ENCODE results near the gene GPHN.
A peak's percentile ranks its signal among the peaks of the same experiment; 100 is the strongest.

The GPHN gene

GRCh38 chr14:67167420-67168109, 659.6 kb downstream of the GPHN start:
- no peak for DNase-seq
- intact Hi-C loops (cut with DNase I): loop anchor here (5.0 to 10.0 kb wide), 2 partner anchors 120 to 187 kb away; partner anchors contain the start of gene ATP6V1D

- intact Hi-C loops (cut with DNase I): loop anchor here (5.0 to 10.0 kb wide), 2 partner anchors 119 to 187 kb away; partner anchors contain the start of gene ATP6V1D
- DNase-seq: no peak
Observed at GRCh38 chr14:67168110-67168441, 660.1 kb downstream of the GPHN start.

GRCh38 chr14:67170660-67171059, 662.7 kb downstream of the GPHN start:
- DNase-seq: no peak
- intact Hi-C loops (cut with DNase I): no loop called here

- no peak for DNase-seq
- intact Hi-C loops (cut with DNase I): no loop called here
Observed at GRCh38 chr14:67172056-67172455, 664.1 kb downstream of the GPHN start.

GRCh38 chr14:67172520-67172919, 664.6 kb downstream of the GPHN start:
- no peak for DNase-seq
- intact Hi-C loops (cut with DNase I): no loop called here

GRCh38 chr14:67173719-67174118, 665.8 kb downstream of the GPHN start:
- intact Hi-C loops (cut with DNase I): no loop called here
- DNase-seq: no peak

GRCh38 chr14:67186172-67186768, 678.3 kb downstream of the GPHN start:
- intact Hi-C loops (cut with DNase I): no loop called here
- no peak for DNase-seq

GRCh38 chr14:67186789-67187584, 679.0 kb downstream of the GPHN start:
- intact Hi-C loops (cut with DNase I): no loop called here
- DNase-seq: peak in 16 of 42 donors; percentile 6 to 61 (median 22)

GRCh38 chr14:67187826-67188225, 679.9 kb downstream of the GPHN start:
- intact Hi-C loops (cut with DNase I): no loop called here
- DNase-seq: no peak

- intact Hi-C loops (cut with DNase I): no loop called here
Observed at GRCh38 chr14:67188326-67188725, 680.4 kb downstream of the GPHN start.

GRCh38 chr14:67191768-67192290, 683.9 kb downstream of the GPHN start:
- DNase-seq: peak in 36 of 42 donors; percentile 8 to 73 (median 40)
- intact Hi-C loops (cut with DNase I): no loop called here

More at GRCh38 chr14:67188326-67188725, 680.4 kb downstream of the GPHN start:
- DNase-seq: no peak

GRCh38 chr14:67192366-67192765, 684.4 kb downstream of the GPHN start:
- intact Hi-C loops (cut with DNase I): no loop called here
- no peak for DNase-seq

GRCh38 chr14:67195279-67195678, 687.3 kb downstream of the GPHN start:
- intact Hi-C loops (cut with DNase I): no loop called here
- DNase-seq: no peak

GRCh38 chr14:67199016-67199415, 691.1 kb downstream of the GPHN start:
- intact Hi-C loops (cut with DNase I): no loop called here
- no peak for DNase-seq

GRCh38 chr14:67207810-67208209, 699.9 kb downstream of the GPHN start:
- peak in 15 of 42 donors; percentile 3 to 52 (median 16) for DNase-seq
- intact Hi-C loops (cut with DNase I): no loop called here

GRCh38 chr14:67218126-67218525, 710.2 kb downstream of the GPHN start:
- no peak for DNase-seq
- intact Hi-C loops (cut with DNase I): no loop called here

- intact Hi-C loops (cut with DNase I): no loop called here
- DNase-seq: no peak
Observed at GRCh38 chr14:67221248-67221981, 713.5 kb downstream of the GPHN start.

- intact Hi-C loops (cut with DNase I): no loop called here
- DNase-seq: no peak
Observed at GRCh38 chr14:67221982-67222328, 714.0 kb downstream of the GPHN start.

GRCh38 chr14:67225523-67225922, 717.6 kb downstream of the GPHN start:
- intact Hi-C loops (cut with DNase I): no loop called here
- no peak for DNase-seq

Data from head of caudate nucleus (tissue), 42 donors.